GM12874 (cell line): ENCODE data around the gene S1PR5.

Experiments used
- CTCF ChIP-seq: IDR thresholded peaks from 2 replicates; pipeline ENCODE4 v1.5.1; 2011; ENCODE audit warnings: low read depth, mild to moderate bottlenecking, control low read depth, low read length, moderate library complexity; ENCODE audit not compliant: insufficient read depth

S1PR5 gene

GRCh38 chr19:10543420-10544241, 26.4 kb upstream of the S1PR5 start, which contains the start of gene ATG4D:
TSS of gene ATG4D (plus strand) at chr19:10543904. CDS start at chr19:10544091, 187 bp downstream.
- no peak for TF ChIP-seq CTCF

GRCh38 chr19:10543059-10543419, 25.8 kb upstream of the S1PR5 start:
- TF ChIP-seq CTCF: no peak

DNA sequence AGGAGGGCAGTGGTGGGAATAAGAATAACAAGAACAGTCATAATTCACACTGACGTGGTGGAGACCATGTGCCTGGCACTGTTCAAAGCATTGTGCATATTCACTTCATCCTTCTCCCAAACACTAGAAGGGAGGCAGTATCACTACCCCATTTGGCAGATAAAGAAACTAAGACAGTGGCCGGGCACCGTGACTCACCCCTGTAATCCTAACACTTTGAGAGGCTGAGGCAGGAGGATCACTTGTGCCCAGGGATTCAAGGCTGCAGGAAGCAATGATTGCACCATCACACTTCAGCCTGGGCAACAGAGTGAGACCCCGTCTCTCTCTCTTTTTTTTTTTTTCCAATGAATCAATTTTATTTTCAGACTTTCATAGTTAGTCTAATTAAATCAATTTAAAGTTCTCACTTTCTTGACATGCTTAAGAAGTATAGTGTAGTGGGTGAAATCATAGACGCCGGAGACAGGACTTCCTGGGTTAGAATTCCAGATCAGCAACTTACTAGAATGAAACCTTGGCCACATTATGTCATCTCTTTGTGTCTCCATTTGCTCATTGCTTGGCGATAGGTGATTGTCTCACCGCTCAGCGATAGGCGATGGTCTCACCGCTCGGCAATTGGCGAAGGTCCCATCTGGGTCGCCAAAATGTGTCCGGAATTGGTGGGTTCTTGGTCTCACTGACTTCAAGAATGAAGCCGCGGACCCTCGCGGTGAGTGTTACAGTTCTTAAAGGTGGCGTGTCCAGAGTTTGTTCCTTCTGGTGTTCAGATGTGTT, 21.1 kb upstream of the S1PR5 start:
- TF ChIP-seq CTCF: no peak

- no peak for TF ChIP-seq CTCF
Measured at GRCh38 chr19:10537668-10538067, 20.4 kb upstream of the S1PR5 start.

DNA sequence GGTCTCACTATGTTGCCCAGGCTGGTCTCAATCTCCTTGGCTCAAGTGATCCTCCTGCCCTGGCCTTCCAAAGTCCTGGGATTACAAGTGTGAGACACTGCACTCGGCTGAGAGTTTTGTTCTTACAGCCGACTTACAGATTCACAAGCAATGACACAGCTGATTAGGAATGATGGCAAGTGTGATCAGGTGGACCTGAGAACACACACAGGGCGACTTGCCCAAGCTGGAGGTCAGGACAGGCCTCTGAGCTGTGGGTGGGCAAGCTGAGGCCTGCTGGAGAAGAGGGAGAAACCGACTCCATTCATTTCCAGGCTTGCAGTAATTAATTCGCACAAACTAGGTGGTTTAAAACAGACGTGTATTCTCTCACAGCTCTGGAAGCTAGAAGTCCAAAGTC, 18.4 kb upstream of the S1PR5 start:
- TF ChIP-seq CTCF: no peak

DNA sequence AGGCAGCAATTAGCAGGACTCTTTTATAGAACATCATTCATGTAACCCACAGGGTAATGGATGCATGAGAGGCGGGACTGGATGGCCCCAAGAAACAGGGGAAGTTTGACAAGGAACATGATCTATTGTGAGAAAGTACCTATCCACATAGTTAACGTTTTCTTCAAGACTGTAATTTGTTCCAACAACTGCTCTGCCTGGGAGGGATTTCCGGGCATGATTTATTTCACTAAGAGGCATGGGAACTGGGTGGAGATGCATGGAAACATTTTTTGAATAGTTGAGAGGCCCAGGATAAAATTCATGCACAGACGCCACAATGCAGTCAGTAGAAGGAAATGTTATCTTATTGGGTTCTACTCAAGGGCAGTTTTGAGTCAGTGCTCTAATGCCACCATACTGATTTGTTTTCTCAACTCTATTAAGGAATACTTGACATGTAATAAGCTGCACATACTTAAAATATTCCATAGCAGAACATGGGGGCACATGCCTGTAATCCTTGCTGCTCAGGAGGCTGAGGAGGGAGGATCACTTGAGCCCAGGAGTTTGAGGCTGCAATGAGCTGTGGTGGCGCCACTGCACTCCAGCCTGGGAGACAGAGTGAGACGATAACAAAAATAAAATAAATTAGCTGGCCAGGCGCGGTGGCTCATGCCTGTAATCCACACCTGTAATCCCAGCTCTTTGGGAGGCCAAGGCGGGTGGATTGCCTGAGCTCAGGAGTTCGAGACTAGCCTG, 16.6 kb upstream of the S1PR5 start:
- TF ChIP-seq CTCF: no peak

DNA sequence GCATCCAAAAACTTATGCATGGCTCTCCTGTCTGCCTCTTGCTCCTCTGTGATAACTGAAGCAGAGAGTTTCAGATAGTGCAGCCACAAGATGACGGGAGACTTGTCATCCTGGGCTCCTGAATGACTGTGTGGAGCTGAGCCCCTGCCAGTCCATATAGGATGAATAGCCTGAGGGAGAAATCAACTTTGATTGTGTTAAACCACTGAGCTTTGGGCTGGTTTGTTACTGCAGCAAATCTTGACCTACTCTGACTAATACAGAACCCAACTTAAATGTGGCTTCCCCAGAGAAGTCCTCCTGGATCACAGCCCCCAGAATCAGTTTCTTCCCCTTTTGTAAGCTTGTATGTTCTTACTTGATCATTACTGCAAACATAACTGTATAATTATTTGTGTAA, 15.2 kb upstream of the S1PR5 start:
- TF ChIP-seq CTCF: no peak
